H4 (cell line): Measurements from ENCODE around the gene PFN2. TPM values are rescaled to one million over a fixed set of nuclear protein-coding genes. Genes with fewer than 3 reads are reported as not detected.

Experiments
- DNase-seq: peaks from one replicate; pipeline ENCODE4 v3.0.0-alpha.2; 2015; ENCODE audit warnings: low spot score
- total RNA-seq: library from RNA; depleted of rRNA; stranded (reverse); fragments of >200 nt; shearing (Covaris generic); gene quantifications from 2 replicates; pipeline ENCODE4 v1.2.3, GENCODE V29; 2014; rRNA removed

Gene PFN2
- total RNA-seq, 1 experiment from 2014 or later, result 333 TPM

DNA sequence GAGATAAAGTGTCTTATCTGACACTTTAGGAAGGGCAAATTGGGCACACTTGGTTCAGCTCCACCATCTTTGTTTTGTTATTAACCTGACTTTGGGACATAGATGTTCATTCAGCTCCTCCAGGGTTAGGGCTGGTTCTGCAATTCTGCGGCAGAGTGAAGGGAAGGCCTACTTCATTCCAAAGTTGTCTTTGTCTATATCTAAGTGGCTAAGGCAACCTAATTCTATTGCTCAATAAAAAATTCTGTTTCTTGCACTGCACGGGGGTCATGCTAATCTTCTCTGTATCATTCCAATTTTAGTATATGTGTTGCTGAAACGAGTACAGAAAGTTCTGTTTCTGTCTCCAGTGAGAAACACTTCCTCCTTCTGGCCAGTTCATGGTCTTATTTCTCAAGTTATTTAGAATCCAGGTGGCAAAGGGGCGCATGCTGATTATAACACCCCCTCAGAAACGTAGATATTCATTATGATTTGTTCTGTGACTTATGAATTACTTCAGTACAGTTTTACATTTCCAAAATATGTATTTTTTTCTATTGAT lies 53.5 kb downstream of the PFN2 start:
- no peak for DNase-seq

Other genes with a start within 250 kb of the PFN2 start
- 52.3 and 52.7 TPM in 2 replicates for gene COMMD2, start 218.4 kb downstream of the PFN2 start, total RNA-seq
- gene ANKUB1, start 178.3 kb downstream of the PFN2 start, total RNA-seq, result not detected in 2 replicates
- gene RNF13, start 157.7 kb downstream of the PFN2 start, total RNA-seq, result 42.3 and 72.7 TPM in 2 replicates